ENCODE results near the gene NUP93. TPM values are rescaled to one million over a fixed set of nuclear protein-coding genes. Genes with fewer than 3 reads are reported as not detected.

Gene NUP93
- total RNA-seq, 1 experiment from 2014 or later, result 165 TPM

DNA sequence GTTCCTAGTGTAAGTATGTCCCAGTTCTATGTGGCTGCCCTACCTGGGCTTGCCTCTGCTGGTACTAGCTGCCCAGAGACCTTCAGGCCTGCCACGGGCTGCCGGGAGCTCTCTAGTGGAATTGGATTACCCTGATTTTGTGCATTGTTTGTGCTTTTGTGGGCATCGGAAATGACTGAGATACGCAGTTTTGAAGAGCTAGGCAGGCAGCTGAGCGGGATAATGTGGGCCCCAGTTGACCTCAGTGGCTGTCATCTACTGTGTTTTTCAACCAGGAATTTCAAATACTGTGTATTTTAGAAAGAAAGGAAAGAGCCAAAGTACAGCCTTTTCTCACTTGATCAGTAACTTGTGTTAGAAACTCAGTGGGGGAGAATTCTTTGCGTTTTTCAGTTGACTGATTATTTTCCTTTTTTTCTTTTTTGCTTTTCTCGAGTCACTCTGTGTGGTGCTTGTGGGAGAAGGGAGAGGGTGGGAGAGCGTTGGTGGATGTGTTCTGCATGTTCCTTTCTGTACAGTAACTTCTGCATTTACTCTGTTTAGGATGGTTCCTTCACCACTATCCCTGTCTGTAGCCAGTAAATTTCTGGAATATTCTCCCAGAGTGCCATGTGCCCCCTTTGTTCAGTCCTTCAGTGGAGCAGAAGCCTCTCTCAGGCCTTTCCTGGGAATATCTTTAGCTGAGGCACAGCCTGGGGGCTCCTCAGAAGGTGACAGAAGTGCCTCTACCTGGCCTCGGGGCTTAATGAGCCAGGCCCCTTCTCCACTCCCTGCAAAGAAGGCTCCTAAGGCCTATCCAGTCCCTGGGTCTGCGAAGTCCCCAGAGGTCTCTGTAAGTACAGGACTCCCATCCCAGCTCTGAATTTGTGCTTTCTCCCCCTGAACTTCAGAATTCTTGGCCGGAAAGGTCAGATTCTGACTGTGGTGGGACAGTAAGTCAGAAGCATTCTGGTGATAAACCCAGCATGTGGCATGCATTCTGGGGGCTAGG, 120.1 kb downstream of the NUP93 start:
- no peak overlapping the region for H2AK5ac ChIP-seq (ENCODE audit: insufficient read length, low read length)
- H2BK120ac ChIP-seq (ENCODE audit: low read depth, low read length, poor library complexity, severe bottlenecking), result no peak overlapping the region
- H3K27me3 Mint-ChIP-seq (ENCODE audit: low read depth), result no peaks in the 10 kb centered on the region; the same call in 1 of the 2 replicates
- no peak overlapping the region for H2BK15ac ChIP-seq (ENCODE audit: low read depth, low read length)
- no peak overlapping the region for H3K27ac ChIP-seq (ENCODE audit: insufficient read length, low read depth, low read length)
- H4K91ac ChIP-seq (ENCODE audit: insufficient read length, low read depth, low read length), result peak overlapping the region; percentile 3
- WGBS (ENCODE audit: extremely low coverage, insufficient read length, low lambda C conversion rate), result no CpG with 5 or more reads among the region's 11 CpGs
- no peaks in the 10 kb centered on the region for H3K9me3 ChIP-seq (ENCODE audit: control insufficient read depth, low read depth, low read length)
- H3K79me1 ChIP-seq (ENCODE audit: insufficient read depth, low read depth, low read length, poor library complexity, severe bottlenecking), result no peaks in the 10 kb centered on the region
- H3K4me1 Mint-ChIP-seq, result peaks cover 20 to 22% of the 10 kb centered on the region in 2 experiments
- H3K18ac ChIP-seq (ENCODE audit: insufficient read length, low read depth, low read length), result no peak overlapping the region
- H3K27me3 ChIP-seq (ENCODE audit: insufficient read depth, low read length), result no peaks in the 10 kb centered on the region
- no peaks in the 10 kb centered on the region for H3K23me2 ChIP-seq (ENCODE audit: insufficient read length, low read depth, low read length, poor library complexity, severe bottlenecking)
- H3K79me2 ChIP-seq (ENCODE audit: insufficient read depth, low read length), result no peaks in the 10 kb centered on the region
- no peak overlapping the region for H3K4me2 ChIP-seq (ENCODE audit: insufficient read depth, insufficient read length, low read length)
- TF ChIP-seq, protein P1, sequence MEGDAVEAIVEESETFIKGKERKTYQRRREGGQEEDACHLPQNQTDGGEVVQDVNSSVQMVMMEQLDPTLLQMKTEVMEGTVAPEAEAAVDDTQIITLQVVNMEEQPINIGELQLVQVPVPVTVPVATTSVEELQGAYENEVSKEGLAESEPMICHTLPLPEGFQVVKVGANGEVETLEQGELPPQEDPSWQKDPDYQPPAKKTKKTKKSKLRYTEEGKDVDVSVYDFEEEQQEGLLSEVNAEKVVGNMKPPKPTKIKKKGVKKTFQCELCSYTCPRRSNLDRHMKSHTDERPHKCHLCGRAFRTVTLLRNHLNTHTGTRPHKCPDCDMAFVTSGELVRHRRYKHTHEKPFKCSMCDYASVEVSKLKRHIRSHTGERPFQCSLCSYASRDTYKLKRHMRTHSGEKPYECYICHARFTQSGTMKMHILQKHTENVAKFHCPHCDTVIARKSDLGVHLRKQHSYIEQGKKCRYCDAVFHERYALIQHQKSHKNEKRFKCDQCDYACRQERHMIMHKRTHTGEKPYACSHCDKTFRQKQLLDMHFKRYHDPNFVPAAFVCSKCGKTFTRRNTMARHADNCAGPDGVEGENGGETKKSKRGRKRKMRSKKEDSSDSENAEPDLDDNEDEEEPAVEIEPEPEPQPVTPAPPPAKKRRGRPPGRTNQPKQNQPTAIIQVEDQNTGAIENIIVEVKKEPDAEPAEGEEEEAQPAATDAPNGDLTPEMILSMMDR (conservative IDR thresholded peaks at IDR 0.05), result no peak
- no peak overlapping the region for H2BK5ac ChIP-seq (ENCODE audit: insufficient read length, low read length)
- H3K9me3 Mint-ChIP-seq, result no peaks in the 10 kb centered on the region; a peak in 1 of 5 replicates
- no peaks in the 10 kb centered on the region for H4K20me1 ChIP-seq (ENCODE audit: control insufficient read depth, insufficient read depth, insufficient read length)
- DNase-seq, result no peak
- H3T11ph ChIP-seq (ENCODE audit: low read length), result no peak overlapping the region
- no peak overlapping the region for H2BK12ac ChIP-seq (ENCODE audit: insufficient read length, low read depth, low read length)
- no peak overlapping the region for H4K5ac ChIP-seq (ENCODE audit: insufficient read length, low read depth, low read length)
- H3K4me3 Mint-ChIP-seq, result no peak overlapping the region
- no peak overlapping the region for H3K23ac ChIP-seq (ENCODE audit: insufficient read length, low read depth, low read length)
- H3K4ac ChIP-seq (ENCODE audit: low read depth, low read length), result no peak overlapping the region
- H3K36me3 Mint-ChIP-seq (ENCODE audit: insufficient read depth in 1 of 3, low read depth in 3 of 3), result peaks cover 1 to 9% (median 4%) of the 10 kb centered on the region in 3 experiments; a peak in 3 of 7 replicates
- no peak overlapping the region for H3K9ac ChIP-seq (ENCODE audit: extremely low read depth, insufficient read length, low read length)
- H3K14ac ChIP-seq (ENCODE audit: insufficient read depth, low read length), result no peak overlapping the region
- no peak overlapping the region for H2BK20ac ChIP-seq (ENCODE audit: low read depth, low read length, poor library complexity, severe bottlenecking)
- peak overlapping the region in 1 of 3 experiments; percentile 90; a peak in 2 of 7 replicates for H3K27ac Mint-ChIP-seq
- H3K56ac ChIP-seq (ENCODE audit: insufficient read length, low read depth, low read length), result no peak overlapping the region
- H3K4me1 ChIP-seq (ENCODE audit: insufficient read depth, low read length), result 0 out of 2 replicates have a peak, but pooled peaks cover 2% of the 10 kb centered on the region
- H4K8ac ChIP-seq (replicated peaks; ENCODE audit: insufficient read length, low read depth, low read length), result no peak overlapping the region
- H2AFZ ChIP-seq (ENCODE audit: low read length), result no peak overlapping the region

Measured in H9 (cell line).